Panc1 (cell line): ENCODE results near the gene STARD8. TPM values are rescaled to one million over a fixed set of nuclear protein-coding genes. Genes with fewer than 3 reads are reported as not detected.

ENCODE experiments used
- ATAC-seq: fragments of 200-7000 bp; cut with Tn5 transposase; 2 replicates; pipeline ENCODE4 v1.9.1; 2020; ENCODE audit warnings: mild to moderate bottlenecking, moderate library complexity
- BruUV-seq: library from RNA; stranded (reverse); fragments of 400-500 nt; replicated peaks from 2 replicates; lab custom pipeline; 2021; lab: Mats Ljungman, UMichigan
- CTCF ChIA-PET: fragments of 300-600 bp; sonication (Branson Sonifier 250); formaldehyde crosslinking; loops from one replicate; lab custom pipeline; 2022; ENCODE audit warnings: antibody characterized with exemption; lab: Charles Lee
- POLR2A ChIA-PET: fragments of 300-600 bp; sonication (Branson Sonifier 250); formaldehyde crosslinking; loops from one replicate; lab custom pipeline; 2022; ENCODE audit warnings: antibody characterized with exemption; lab: Charles Lee
- DNase-seq: peaks from one replicate; pipeline ENCODE4 v3.0.0-alpha.2; 2010; ENCODE audit warnings: low read depth, low spot score
- H3K27ac ChIP-seq: 2 replicates; pipeline ENCODE4 v1.5.1; 2011; ENCODE audit warnings: mild to moderate bottlenecking, low read length, inconsistent platforms
- H3K27me3 ChIP-seq: fragments of 200-500 bp; sonication (Bioruptor generic); 2 replicates; pipeline ENCODE4 v1.6.0; 2014; ENCODE audit warnings: low read length, inconsistent platforms; ENCODE audit not compliant: control insufficient read depth, insufficient read depth
- H3K36me3 ChIP-seq: fragments of 200-500 bp; sonication (Bioruptor generic); 2 replicates; pipeline ENCODE4 v1.5.1; 2014; ENCODE audit warnings: inconsistent platforms, mild to moderate bottlenecking, low read length, moderate library complexity; ENCODE audit not compliant: control insufficient read depth, insufficient read depth
- H3K4me1 ChIP-seq: 2 replicates; pipeline ENCODE4 v1.5.1; 2011; ENCODE audit warnings: inconsistent platforms, mild to moderate bottlenecking, low read length, moderate library complexity; ENCODE audit not compliant: control insufficient read depth, insufficient read depth
- H3K4me3 ChIP-seq, 2 experiments: 2 replicates each; pipeline ENCODE4 v1.5.1; 2011 to 2012; ENCODE audit warnings: low read depth in 2 of 2, low read length in 2 of 2, mild to moderate bottlenecking in 2 of 2, inconsistent platforms in 1 of 2, moderate library complexity in 1 of 2
- H3K9me3 ChIP-seq: fragments of 200-500 bp; sonication (Bioruptor generic); 2 replicates; pipeline ENCODE4 v1.5.1; 2014; ENCODE audit warnings: low read depth, mild to moderate bottlenecking, inconsistent platforms, low read length, moderate library complexity; ENCODE audit not compliant: control insufficient read depth, insufficient read depth
- POLR2AphosphoS5 ChIP-seq: IDR thresholded peaks from 2 replicates; pipeline ENCODE4 v1.6.1; 2012; ENCODE audit warnings: mild to moderate bottlenecking, low read depth, low read length, moderate library complexity
- REST ChIP-seq, 2 experiments: IDR thresholded peaks; 2 replicates each; pipeline ENCODE4 v1.6.1; 2011 to 2012; ENCODE audit warnings: low read depth in 2 of 2, control low read depth in 1 of 2, low read length in 1 of 2, mild to moderate bottlenecking in 1 of 2, moderate library complexity in 1 of 2; ENCODE audit not compliant: insufficient read depth in 1 of 2
- SIN3A ChIP-seq: IDR thresholded peaks from 2 replicates; pipeline ENCODE4 v1.6.1; 2012; ENCODE audit warnings: low read depth, mild to moderate bottlenecking, low read length, moderate library complexity, borderline replicate concordance; ENCODE audit not compliant: insufficient read depth
- TCF7L2 ChIP-seq: IDR thresholded peaks from 2 replicates; pipeline ENCODE4 v1.6.1; 2011; ENCODE audit warnings: mild to moderate bottlenecking, low read depth, low read length, inconsistent platforms
- in situ Hi-C: cut with HindIII; loops from 2 replicates; pipeline ENCODE4 v1.10.0; 2016; ENCODE audit warnings: low sequenced_read_pairs, low pct_unique_long_range_greater_than_20kb
- intact Hi-C: fragments of 100-400 bp; cut with micrococcal nuclease; formaldehyde crosslinking; loops from one replicate; pipeline ENCODE4 v1.10.0; 2022; ENCODE audit not compliant: unreplicated experiment
- total RNA-seq: library from RNA; stranded (reverse); gene quantifications from one replicate; pipeline ENCODE4 v1.2.1, GENCODE V29; 2021; ENCODE audit not compliant: unreplicated experiment
- TF ChIP-seq, protein P1 (sequence below): fragments of 450-650 bp; IDR thresholded peaks from 2 replicates; pipeline ENCODE4 v1.5.1; 2017; ENCODE audit warnings: mild to moderate bottlenecking

Gene STARD8
- total RNA-seq, 1 experiment from 2014 or later: 4.6 TPM

DNA sequence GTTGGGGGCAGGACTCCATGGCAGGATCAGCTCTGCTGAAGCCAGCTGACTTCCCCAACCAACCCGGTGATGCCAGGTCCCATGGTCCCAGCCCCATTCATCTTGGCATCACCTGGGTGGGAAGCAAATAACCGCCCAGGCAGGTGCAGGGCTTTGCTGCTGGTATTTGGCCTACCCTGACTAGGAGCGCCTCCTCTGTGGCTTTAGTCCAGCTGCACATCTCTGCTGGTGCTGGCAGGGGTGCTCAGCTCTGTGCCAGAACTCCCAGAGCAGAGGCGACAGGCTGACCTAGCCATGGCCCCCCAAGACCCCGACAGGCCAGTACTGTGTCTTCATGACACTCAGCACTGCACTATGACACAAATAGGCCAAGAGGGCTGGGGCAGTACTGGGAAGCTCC lies 64.4 kb downstream of the STARD8 start:
- no peaks in the 10 kb centered on the region for H3K9me3 ChIP-seq
- H3K4me3 ChIP-seq: no peak overlapping the region
- in situ Hi-C loops: no loop called here
- no TSS peak for BruUV-seq
- no peak overlapping the region for H3K27ac ChIP-seq
- no peaks in the 10 kb centered on the region for H3K4me1 ChIP-seq
- no peak for ATAC-seq
- intact Hi-C loops: loop anchor here (5.0 kb wide), 2 partner anchors 200 to 515 kb away; no protein-coding TSS in a partner anchor
- TF ChIP-seq TCF7L2 (no peak), SIN3A (no peak), REST (IDR thresholded peaks at IDR 0.05; ENCODE audit: insufficient read depth in 1 of 2, low read depth in 2 of 2, low read length in 1 of 2) (no peak), POLR2AphosphoS5 (no peak)
- TF ChIP-seq, protein P1, sequence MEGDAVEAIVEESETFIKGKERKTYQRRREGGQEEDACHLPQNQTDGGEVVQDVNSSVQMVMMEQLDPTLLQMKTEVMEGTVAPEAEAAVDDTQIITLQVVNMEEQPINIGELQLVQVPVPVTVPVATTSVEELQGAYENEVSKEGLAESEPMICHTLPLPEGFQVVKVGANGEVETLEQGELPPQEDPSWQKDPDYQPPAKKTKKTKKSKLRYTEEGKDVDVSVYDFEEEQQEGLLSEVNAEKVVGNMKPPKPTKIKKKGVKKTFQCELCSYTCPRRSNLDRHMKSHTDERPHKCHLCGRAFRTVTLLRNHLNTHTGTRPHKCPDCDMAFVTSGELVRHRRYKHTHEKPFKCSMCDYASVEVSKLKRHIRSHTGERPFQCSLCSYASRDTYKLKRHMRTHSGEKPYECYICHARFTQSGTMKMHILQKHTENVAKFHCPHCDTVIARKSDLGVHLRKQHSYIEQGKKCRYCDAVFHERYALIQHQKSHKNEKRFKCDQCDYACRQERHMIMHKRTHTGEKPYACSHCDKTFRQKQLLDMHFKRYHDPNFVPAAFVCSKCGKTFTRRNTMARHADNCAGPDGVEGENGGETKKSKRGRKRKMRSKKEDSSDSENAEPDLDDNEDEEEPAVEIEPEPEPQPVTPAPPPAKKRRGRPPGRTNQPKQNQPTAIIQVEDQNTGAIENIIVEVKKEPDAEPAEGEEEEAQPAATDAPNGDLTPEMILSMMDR: no peak
- H3K27me3 ChIP-seq: no peaks in the 10 kb centered on the region
- no peaks in the 10 kb centered on the region for H3K36me3 ChIP-seq
- no peak for DNase-seq
- CTCF ChIA-PET: no interaction called here
- POLR2A ChIA-PET: no interaction called here

GRCh38 chrX:68714856-68715255 lies 67.4 kb downstream of the STARD8 start:
- Histone ChIP-seq H3K27me3 (no peaks in the 10 kb centered on the region), H3K4me1 (no peaks in the 10 kb centered on the region), H3K9me3 (no peaks in the 10 kb centered on the region), H3K36me3 (no peaks in the 10 kb centered on the region), H3K27ac (no peak overlapping the region), H3K4me3 (no peak overlapping the region)
- intact Hi-C loops: loop anchor here (5.0 kb wide), 2 partner anchors 203 to 518 kb away; no protein-coding TSS in a partner anchor
- TF ChIP-seq, protein P1: no peak
- ChIA-PET POLR2A (no interaction called here), CTCF (no interaction called here)
- no peak for ATAC-seq
- no TSS peak for BruUV-seq
- DNase-seq: no peak
- in situ Hi-C loops: no loop called here
